Measurements from ENCODE around the gene ARHGAP24.

- TF ChIP-seq POLR2A (IDR thresholded peaks at IDR 0.05; ENCODE audit: borderline replicate concordance, extremely low read depth, insufficient read depth, insufficient read length) (no peak), CTCF (IDR thresholded peaks at IDR 0.05 in 2 of 3, conservative IDR thresholded peaks at IDR 0.05 in 1 of 3; ENCODE audit: borderline replicate concordance in 1 of 3, insufficient read depth in 1 of 3, low read depth in 2 of 3, low read length in 2 of 3) (no peak), JUND (IDR thresholded peaks at IDR 0.05) (no peak), YY1 (IDR thresholded peaks at IDR 0.05; ENCODE audit: extremely low read depth, insufficient replicate concordance, low read depth, low read length) (no peak), POLR2AphosphoS5 (IDR thresholded peaks at IDR 0.05; ENCODE audit: low read depth, low read length) (no peak), EZH2 (IDR thresholded peaks at IDR 0.05) (no peak), SP1 (IDR thresholded peaks at IDR 0.05; ENCODE audit: low read depth) (no peak), ELF1 (IDR thresholded peaks at IDR 0.05; ENCODE audit: borderline replicate concordance, low read depth) (no peak), CEBPB (IDR thresholded peaks at IDR 0.05; ENCODE audit: low read depth) (no peak)
These were observed 569.6 kb downstream of the ARHGAP24 start for GRCh38 chr4:86044593-86044985.
